HG03095 (cell line): ENCODE measurements around the gene TJP1.
"Not testable (repeated sequence)": the region's sequence is repeated elsewhere in the genome, so short reads cannot be mapped to it uniquely, and the experiment has no call there.

Source experiments
- ATAC-seq: cut with Tn5 transposase; IDR thresholded peaks from one replicate; pipeline ENCODE4 v1.9.1; 2021; ENCODE audit warnings: moderate library complexity; ENCODE audit not compliant: unreplicated experiment

TJP1 gene

GRCh38 chr15:29756358-29757267 lies 65.7 kb downstream of the TJP1 start:
- ATAC-seq: no peak

- ATAC-seq: not testable (repeated sequence)
Observed at GRCh38 chr15:29754009-29754408, 68.3 kb downstream of the TJP1 start.

GRCh38 chr15:29753506-29753905 lies 68.8 kb downstream of the TJP1 start:
- no peak for ATAC-seq

- no peak for ATAC-seq
Observed at GRCh38 chr15:29750754-29751153, 71.5 kb downstream of the TJP1 start.

- ATAC-seq: no peak
Observed at GRCh38 chr15:29749365-29750086, 72.7 kb downstream of the TJP1 start.

GRCh38 chr15:29747837-29748417 lies 74.3 kb downstream of the TJP1 start:
- no peak for ATAC-seq

GRCh38 chr15:29743475-29743874 lies 78.8 kb downstream of the TJP1 start:
- ATAC-seq: no peak

GRCh38 chr15:29740692-29741311 lies 81.5 kb downstream of the TJP1 start:
- ATAC-seq: no peak

GRCh38 chr15:29736744-29737020 lies 85.6 kb downstream of the TJP1 start:
- no peak for ATAC-seq

- ATAC-seq: no peak
Observed at GRCh38 chr15:29736012-29736743, 86.1 kb downstream of the TJP1 start.

- no peak for ATAC-seq
Observed at GRCh38 chr15:29734917-29735572, 87.2 kb downstream of the TJP1 start.

GRCh38 chr15:29731865-29732264 lies 90.4 kb downstream of the TJP1 start:
- ATAC-seq: no peak

GRCh38 chr15:29730471-29730870 lies 91.8 kb downstream of the TJP1 start:
- not testable (repeated sequence) for ATAC-seq

- ATAC-seq: no peak
Observed at GRCh38 chr15:29728418-29728817, 93.8 kb downstream of the TJP1 start.

- ATAC-seq: no peak
Observed at GRCh38 chr15:29727871-29728270, 94.4 kb downstream of the TJP1 start.

- ATAC-seq: no peak
Observed at GRCh38 chr15:29726553-29726952, 95.7 kb downstream of the TJP1 start.

- ATAC-seq: no peak
Observed at GRCh38 chr15:29724026-29724425, 98.2 kb downstream of the TJP1 start.

GRCh38 chr15:29713784-29714183 lies 108.5 kb downstream of the TJP1 start:
- ATAC-seq: no peak

GRCh38 chr15:29712149-29712885 lies 110.0 kb downstream of the TJP1 start:
- no peak for ATAC-seq

GRCh38 chr15:29711531-29711930 lies 110.7 kb downstream of the TJP1 start:
- no peak for ATAC-seq
